Globus pallidus (tissue), 1 donor: ENCODE measurements around the gene HTR3E.
"Not testable (repeated sequence)": the region's sequence is repeated elsewhere in the genome, so short reads cannot be mapped to it uniquely, and the experiment has no call there.

Experiments
- DNase-seq: peaks from one replicate; pipeline ENCODE4 v3.0.0-alpha.2; 2015; ENCODE audit warnings: low spot score

The HTR3E gene

GRCh38 chr3:184096811-184097383, at the start of gene HTR3E:
TSS of gene HTR3E (plus strand) at chr3:184097064. CDS start at chr3:184097530, 466 bp downstream.
- no peak for DNase-seq

- DNase-seq = no peak
These were observed 46.5 kb upstream of the HTR3E start for GRCh38 chr3:184050217-184050847.

- no peak for DNase-seq
These were observed 44.1 kb upstream of the HTR3E start, which contains the start of gene HTR3C for GRCh38 chr3:184052767-184053166. TSS of gene HTR3C (plus strand) at chr3:184053047. CDS start at chr3:184053081, 34 bp downstream.

- DNase-seq = no peak
These were observed 38.8 kb upstream of the HTR3E start for GRCh38 chr3:184058029-184058428.

GRCh38 chr3:184059424-184059823, 37.4 kb upstream of the HTR3E start:
- no peak for DNase-seq

GRCh38 chr3:184062637-184063036, 34.2 kb upstream of the HTR3E start:
- DNase-seq = no peak

GRCh38 chr3:184066211-184066610, 30.7 kb upstream of the HTR3E start:
- no peak for DNase-seq

GRCh38 chr3:184067573-184068055, 29.2 kb upstream of the HTR3E start:
- no peak for DNase-seq

GRCh38 chr3:184068344-184068743, 28.5 kb upstream of the HTR3E start:
- DNase-seq = no peak

GRCh38 chr3:184071142-184071541, 25.7 kb upstream of the HTR3E start:
- DNase-seq = not testable (repeated sequence)

GRCh38 chr3:184073621-184074020, 23.2 kb upstream of the HTR3E start:
- DNase-seq = no peak

GRCh38 chr3:184075901-184076300, 21.0 kb upstream of the HTR3E start:
- DNase-seq = no peak

GRCh38 chr3:184077881-184078280, 19.0 kb upstream of the HTR3E start:
- no peak for DNase-seq

GRCh38 chr3:184078851-184079250, 18.0 kb upstream of the HTR3E start:
- DNase-seq = no peak

- DNase-seq = no peak
These were observed 15.6 kb upstream of the HTR3E start for GRCh38 chr3:184081116-184081830.

GRCh38 chr3:184082034-184082433, 14.8 kb upstream of the HTR3E start:
- no peak for DNase-seq

- no peak for DNase-seq
These were observed 14.4 kb upstream of the HTR3E start for GRCh38 chr3:184082465-184082864.

GRCh38 chr3:184085389-184085852, 11.4 kb upstream of the HTR3E start:
- no peak for DNase-seq

- no peak for DNase-seq
These were observed 4.7 kb upstream of the HTR3E start for GRCh38 chr3:184092199-184092598.

- no peak for DNase-seq
These were observed 692 bp downstream of the HTR3E start for GRCh38 chr3:184097556-184097955.

GRCh38 chr3:184099806-184100686, 3.2 kb downstream of the HTR3E start:
- DNase-seq = no peak

- DNase-seq = no peak
These were observed 13.5 kb downstream of the HTR3E start for GRCh38 chr3:184110316-184110725.
